Stimulated activated CD4-positive, alpha-beta T cell treated with anti-CD3 and anti-CD28 coated beads, Interleukin-1b, Interleukin-23, amount 100 ng/mL, for 1 hour (primary cell): ENCODE measurements around the gene CYP46A1.
A peak's percentile ranks its signal among the peaks of the same experiment; 100 is the strongest.
"Not testable (repeated sequence)": the region's sequence is repeated elsewhere in the genome, so short reads cannot be mapped to it uniquely, and the experiment has no call there.

ENCODE experiments used
- DNase-seq, 2 donors: peaks; one replicate each; pipeline ENCODE4 v3.0.0-alpha.2; 2020; ENCODE audit warnings: low read depth in 2 of 2

The CYP46A1 gene

DNA sequence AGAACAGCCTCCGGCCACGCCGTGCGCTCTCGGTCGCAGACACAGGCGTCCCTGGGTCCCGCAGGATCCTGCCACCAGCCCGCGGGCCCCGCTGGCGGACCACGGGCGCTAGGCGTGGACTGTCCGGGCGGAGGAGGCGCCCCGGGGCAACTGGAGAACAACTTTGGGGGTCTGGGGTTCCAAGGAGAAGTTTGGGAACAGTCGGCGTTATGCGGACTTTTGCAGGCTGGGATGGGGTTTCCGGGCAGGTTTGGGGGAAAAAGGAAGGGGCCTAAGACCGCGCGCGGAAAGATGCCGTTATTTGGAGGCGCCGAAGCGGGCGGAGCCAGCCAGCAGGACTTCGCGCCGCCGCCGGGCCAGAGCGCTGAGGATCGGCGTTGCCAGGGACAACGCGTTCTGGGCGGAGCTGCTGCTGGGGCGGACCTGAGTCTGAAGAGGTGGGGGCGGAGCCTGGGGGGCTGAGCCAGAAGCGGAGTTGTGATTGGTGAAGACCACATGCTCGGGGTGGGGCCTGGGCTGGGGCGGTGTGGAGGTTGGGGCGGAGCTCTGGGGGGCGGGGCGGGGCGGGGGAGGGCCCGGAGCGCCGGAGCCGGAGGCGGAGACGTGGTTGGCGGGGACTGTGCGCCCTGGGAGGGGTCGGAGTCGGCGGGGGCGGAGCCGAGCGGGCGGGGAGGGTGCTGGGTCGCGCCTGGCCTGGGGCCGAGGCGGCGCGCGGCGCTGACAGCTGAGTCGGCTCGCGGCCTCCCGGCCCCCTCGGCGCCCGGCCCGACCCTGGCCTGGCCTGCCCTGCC is at the start of gene CYP46A1:
Gene CYP46A1 (plus strand): TSS at position 680 of the 791 bp plus-strand sequence. CDS start 120 bp downstream, outside the sequence.
- DNase-seq = peak; percentile 98 to 100

DNA sequence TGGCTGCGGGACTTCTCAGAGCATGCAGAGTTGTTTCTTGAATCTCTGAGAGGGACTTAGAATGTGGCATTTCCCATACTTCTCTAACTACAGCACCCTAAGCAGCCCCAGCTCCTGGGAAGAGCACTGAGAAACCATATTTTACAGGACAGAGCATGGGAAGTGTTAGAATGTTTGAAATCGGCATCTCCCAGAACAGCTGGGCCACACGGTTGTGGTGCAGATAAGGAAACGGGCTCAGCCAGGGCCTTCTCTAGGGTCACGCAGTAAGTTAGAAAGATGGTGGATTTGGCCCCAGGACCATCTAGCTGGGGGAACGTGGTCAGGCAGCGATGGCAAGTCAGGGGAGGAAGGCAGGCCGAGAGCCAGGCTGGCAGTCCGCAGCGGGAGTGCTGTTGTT is 49.7 kb upstream of the CYP46A1 start:
- DNase-seq = no peak

DNA sequence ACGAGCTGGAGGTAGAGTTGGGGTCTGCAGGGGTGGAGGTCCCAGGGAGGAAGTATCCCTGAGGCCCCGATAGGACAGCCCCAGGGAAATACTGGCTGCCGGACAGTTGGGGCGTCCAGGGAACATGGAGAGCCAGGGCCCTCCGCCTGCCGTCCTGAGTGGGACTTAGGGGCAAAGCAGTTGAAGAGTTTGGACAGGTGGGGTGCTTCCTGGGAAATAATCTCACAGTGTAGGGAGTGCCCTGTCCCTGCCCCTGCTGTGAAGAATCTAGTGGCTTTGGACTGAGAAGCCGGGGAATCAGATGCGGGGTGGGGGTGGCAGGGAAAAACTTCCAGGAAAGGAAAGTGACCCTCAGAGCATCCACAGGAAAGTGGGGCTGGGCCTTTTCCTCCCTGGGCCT is 49.0 kb upstream of the CYP46A1 start:
- no peak for DNase-seq

DNA sequence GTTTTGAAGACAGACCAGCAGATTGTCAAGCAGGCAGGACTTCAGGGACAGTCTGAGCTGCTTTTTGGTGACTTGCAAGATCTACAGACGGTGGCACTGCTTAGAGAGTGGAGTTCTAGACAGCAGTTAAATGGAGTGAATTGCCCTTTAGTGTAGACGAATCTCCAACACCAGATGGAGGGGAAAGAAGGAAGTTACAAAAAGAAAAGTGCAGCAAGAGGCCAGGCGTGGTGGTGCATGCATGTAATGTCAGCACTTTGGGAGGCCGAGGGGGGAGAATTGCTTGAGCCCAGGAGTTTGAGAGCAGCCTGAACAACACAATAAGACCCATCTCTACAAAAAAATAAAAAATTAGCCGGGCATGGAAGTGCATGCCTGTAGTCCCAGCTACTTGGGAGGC is 47.6 kb upstream of the CYP46A1 start:
- DNase-seq = no peak

DNA sequence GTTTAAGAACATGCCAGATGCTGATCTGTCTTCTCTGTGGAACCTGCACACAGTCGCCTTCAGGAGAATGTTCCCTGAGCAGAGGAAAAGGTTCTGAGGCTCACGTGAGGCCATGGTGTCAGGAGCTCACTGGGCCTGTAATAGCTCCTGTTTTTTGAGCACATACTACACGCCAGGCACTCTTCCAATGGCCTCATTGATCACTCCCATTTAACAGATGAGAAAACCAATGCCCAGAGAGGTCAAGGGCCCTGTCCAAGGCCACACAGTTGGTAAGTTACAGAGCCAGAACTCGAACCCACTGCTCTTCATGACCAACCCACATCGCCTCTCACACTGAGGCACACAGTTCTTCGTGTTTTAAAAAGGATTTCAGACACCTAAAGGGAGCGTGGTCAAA is 46.5 kb upstream of the CYP46A1 start:
- DNase-seq = no peak

DNA sequence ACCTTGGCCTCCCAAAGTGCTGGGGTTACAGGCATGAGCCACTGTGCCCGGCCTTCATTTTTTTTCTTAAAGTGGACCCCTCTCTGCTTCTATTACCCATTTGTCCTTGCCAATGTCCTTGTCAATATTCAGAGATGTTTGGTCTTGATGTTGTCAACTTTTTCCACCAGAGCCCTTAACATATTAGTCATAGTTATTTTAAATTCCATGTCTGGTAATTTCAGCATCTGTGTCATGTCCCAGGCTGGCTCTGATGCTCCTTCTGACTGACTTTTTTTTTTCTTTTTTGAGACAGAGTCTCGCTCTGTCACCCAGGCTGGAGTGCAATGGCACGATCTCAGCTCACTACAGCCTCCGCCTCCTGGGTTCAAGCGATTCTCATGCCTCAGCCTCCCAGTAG is 41.3 kb upstream of the CYP46A1 start:
- not testable (repeated sequence) for DNase-seq

DNA sequence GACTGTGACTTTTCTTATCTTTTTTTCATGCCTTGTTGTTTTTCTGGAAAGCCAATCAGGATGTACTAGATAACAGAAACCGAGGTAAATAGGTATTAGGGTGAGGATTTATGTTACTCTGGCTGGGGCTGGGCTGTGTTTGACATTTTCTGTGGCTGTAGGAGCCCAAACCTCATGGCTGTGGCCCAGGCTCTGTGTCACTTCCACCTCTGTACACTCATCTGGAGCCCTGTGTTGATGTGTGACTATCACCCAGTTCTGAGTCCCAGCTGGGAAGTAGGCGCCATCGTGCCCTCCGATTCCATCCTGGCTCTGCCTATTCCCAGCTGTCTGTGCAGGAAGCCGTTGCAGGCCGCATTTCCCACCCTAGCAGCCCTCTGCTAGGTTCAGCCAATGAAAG is 40.8 kb upstream of the CYP46A1 start:
- DNase-seq = no peak

DNA sequence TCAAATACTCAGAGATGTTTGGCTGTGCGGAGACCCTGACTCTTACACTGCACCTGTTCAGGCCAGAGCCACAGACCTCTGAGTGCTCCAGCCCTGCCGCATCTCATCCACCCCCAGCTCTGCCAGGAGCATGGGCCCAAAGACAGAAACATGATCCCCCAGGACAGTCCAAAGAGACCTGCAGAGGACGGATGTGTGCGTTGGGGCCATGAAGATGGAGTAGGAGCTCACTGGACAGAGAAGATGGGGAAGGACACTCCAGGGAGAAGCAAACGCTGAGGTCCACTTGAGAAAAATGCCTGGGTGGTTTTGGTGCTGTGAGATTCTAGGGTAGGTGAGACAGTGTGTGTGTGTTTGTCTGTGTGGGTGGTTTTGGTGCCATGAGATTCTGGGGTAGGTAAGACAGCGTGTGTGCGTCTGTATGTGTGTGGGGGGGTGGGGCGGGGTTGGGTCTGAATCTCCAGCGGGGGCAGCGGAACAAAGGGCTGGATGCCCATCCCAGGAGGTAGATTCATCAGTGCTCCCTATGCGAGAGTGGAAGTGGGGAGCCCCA is 40.0 kb upstream of the CYP46A1 start:
- DNase-seq = no peak

DNA sequence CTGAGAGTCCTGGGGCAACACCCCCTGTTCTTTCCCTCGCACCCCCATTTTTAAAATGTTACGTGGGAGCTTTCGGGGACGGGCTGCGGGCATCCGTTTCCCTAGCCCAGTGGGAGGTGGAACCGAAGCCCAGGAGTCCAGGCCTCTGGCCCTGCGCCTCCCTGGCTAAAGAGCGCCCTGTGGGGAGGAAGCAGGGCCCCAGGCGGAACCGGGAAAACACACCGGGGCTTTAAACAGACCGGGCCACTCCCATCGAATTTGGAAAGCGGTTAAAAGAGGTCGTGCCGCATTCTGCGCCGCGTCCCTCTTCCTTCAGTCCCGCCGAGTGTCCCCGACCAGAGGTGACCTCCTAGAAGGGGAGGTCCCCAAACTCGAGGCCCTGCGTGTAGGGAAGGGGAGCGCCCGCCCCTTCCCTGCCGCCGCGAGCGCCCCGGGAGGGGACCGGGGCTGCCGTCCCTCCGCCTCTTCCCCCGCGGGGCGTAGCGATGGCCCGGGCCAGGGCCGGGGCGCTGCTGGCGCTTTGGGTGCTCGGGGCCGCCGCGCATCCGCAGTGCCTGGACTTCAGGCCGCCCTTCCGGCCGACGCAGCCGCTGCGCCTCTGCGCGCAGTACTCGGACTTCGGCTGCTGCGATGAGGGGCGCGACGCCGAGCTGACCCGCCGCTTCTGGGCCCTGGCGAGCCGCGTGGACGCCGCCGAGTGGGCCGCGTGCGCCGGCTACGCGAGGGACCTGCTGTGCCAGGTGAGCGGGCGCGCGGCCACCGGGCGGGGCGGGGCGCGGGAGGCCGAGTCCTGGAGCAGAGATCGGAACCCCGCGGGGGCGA is 39.2 kb upstream of the CYP46A1 start, which contains the start of gene HHIPL1:
Gene HHIPL1 (plus strand): TSS at position 407 of the 822 bp plus-strand sequence. CDS start 79 bp downstream, at position 486.
- no peak for DNase-seq

DNA sequence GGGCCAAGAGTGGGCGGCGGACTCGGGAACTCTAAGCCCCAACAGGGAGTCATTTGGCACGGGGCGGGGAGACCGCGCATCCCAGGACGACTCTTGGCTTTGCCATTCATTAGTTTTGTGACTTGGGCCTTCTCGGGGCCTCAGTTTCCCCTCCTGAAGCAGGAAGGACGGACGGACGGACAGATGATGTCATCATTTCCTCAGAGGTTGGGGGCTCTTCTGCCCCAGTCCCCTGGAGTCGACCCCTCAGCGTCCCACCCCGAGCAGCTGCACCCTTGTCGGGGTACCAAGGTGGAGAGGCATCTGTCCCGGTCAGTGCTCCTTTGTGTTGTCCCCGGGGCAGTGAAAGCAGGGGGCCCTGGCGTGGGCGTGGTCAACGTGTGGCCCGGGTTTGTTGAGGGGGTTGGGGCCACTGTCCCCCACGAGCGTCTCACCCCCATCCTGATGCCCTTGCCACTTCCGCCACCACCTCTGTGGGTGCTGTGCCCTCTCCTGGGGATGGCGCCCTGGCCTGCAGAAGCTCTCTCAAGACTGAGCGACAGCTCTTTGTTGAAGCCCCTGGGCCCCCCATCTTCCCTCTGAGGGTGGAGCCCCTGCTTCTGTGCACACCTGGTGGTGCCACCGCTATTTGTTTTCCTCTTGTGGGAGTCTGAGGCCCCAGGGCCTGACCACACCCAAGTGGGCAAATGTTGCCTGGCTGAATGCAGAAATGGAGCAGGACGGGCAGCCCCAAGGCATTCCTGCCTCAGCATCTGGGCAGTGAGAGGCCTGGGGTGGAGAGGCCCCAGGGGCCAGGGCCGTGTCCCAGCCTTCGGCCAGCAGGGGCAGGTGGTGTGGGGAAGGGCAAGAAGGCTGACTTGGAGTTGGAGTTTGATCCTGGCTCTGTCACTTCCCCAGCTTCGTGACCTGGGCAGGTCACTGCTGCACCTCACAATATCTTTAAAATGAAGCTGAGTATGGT is 38.3 kb upstream of the CYP46A1 start:
- no peak for DNase-seq

DNA sequence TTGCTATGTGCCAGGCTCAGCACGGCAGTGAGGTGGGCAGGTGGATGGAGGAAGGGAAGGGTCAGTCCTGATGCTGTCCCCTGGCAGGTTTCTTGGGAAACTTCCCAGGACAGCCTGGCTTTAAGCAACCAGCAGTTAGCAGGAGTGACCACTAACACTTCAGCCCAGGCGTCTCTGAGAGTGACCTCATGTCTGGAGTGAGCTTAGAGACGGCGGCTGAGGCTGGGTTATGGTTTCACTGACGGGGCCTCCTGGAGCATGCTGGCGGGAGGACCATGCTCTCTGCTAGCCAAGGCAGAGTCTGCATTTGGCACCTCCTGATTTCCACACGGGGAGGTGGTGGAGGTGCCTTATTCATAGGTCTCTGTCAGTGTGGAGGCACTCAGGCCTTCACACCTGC is 36.7 kb upstream of the CYP46A1 start:
- no peak for DNase-seq

DNA sequence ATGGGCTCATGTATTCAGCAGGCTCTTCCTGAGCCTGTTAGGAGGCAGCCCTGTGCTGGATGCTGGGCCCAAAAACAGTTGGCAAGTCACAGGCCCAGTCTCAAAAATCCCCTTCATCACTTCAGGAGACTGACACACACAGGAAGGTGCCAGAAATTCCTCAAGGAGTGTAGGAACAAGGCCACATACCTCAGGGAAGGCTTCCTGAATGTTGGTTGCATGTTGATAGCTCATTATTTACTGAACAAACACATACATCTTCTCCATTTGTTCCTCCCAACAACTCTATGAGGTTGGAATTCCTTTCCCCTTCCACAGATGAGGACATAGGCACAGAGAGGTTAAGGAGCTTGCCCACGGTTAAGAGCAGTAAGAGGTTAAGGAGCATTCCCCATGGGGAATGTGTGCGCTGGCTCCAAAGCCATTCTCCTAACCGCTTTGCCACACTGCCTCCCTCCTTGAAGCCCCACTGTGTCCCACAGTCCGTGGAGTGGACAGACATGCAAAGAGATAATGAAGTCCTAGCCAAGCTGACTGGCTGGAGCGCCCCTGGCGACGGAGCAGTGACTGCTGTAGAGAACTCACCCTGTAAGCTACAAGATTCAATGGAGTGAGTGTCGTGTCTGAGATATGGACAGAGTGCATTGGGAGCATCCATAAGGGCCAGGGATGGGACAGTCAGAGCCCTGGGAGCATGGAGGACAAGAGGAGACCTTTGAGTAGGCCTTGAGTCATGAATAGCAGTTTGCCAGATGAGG is 35.9 kb upstream of the CYP46A1 start:
- no peak for DNase-seq

DNA sequence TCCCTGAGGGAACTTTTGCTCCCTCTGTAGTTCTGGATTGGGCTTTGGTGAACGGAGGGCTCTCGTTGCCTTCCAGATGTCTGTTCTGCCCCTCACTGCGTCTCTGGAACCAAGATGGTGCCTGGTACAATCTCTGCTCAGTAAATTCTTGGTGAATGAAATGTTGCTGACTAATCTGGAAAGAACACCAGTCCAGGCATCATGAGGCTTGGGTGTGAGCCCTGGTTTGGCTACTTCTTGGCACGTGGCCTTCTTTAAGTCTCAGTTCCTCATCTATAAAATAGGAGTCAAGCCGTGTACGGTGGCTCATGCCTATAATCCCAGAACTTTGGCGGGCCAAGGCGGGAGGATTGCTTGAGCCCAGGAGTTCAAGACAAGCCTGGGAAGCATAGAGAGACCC is 34.9 kb upstream of the CYP46A1 start:
- DNase-seq = no peak

DNA sequence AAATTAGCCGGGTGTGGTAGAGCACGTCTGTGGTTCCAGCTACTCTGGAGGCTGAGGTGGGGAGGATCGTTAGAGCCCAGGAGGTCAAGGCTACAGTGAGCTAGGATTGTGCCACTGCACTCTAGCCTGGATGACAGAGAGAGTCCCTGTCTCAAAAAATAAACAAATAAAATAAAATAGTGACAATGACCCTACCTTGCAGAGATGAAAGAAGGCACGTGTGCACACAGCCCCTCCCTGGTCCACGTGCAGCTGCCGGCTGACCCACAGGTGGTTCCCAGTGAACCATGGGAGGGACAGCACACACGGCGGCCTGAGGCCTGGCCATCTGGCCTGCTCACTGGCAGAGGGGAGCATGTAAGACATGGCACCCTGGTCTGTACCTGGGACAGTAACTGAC is 34.5 kb upstream of the CYP46A1 start:
- no peak for DNase-seq

DNA sequence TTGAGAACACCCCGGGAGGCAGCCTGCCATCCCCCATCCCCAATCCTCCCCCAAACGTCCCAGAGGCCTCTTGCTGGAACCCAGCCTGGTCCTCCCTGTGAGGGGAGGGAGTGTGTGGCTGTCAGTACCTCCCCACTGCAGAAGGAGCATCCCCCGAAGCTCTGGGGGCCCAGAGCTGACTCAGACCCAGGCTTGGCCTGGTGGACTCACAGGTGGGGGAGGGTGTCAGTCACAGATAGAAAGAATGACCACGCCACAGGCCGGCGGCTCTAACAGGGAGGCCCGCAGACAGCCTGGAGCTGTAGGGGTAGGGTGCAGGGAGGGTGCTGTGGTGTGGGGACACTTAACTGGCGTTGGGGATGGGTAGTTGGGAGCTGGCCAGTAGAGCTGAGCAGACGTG is 33.9 kb upstream of the CYP46A1 start:
- DNase-seq = no peak

DNA sequence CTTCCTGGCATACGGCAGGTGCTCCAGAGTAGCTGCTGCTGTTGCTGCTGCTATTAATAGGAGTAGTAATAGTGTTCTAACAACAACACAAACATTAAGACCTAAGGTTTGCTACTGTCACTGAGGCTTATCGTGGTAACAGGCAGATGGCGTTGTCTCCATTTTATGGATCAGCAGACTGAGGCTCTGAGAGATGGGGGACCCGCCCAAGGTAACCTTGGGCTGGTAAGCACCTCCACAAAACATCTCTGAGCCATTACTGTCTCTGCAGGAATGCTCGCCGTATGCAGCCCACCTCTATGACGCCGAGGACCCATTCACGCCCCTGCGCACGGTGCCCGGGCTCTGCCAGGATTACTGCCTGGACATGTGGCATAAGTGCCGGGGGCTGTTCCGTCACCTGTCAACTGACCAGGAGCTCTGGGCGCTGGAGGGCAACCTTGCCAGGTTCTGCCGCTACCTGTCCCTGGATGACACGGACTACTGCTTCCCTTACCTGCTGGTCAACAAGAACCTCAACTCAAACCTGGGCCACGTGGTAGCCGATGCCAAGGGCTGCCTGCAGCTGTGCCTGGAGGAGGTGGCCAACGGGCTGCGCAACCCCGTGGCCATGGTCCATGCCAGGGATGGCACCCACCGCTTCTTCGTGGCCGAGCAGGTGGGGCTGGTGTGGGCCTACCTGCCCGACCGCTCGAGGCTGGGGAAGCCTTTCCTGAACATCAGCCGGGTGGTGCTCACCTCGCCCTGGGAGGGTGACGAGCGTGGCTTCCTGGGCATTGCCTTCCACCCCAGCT is 31.9 kb upstream of the CYP46A1 start:
- no peak for DNase-seq

DNA sequence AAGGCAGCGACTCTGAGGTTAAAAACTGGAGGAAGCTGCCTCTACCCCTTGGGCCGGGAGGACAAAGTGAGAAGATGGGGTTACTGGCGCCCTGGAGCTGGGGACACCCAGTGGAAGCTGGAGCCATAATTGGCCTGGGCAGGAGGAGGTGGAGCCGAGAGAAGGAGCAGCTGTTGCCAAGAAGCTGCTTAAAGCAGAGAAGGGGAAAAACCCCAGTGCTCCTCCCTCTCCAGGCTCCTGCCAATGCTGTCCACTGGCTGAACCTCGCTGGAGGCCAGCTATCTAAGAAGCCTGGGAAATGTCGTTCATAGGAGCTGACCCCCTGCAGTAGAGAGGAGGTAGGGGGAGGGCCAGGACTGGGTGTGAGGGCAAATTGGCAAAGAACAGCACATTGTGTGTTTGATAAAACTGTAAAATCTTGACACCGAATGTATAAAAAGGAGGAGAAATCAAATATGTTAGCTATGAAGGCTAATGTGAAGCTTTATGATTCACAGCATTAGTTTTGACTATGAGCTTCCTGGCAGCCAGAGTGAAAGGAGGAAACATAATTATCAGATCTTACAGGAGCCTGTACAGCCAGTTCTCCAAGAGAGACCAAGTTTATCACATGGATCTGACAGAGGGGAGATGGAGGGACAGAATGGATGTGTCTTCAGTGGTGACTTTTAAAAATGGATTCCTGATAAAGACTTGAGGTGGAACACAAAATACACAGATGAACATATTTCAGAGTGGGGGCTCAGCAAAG is 29.7 kb upstream of the CYP46A1 start:
- DNase-seq = no peak

DNA sequence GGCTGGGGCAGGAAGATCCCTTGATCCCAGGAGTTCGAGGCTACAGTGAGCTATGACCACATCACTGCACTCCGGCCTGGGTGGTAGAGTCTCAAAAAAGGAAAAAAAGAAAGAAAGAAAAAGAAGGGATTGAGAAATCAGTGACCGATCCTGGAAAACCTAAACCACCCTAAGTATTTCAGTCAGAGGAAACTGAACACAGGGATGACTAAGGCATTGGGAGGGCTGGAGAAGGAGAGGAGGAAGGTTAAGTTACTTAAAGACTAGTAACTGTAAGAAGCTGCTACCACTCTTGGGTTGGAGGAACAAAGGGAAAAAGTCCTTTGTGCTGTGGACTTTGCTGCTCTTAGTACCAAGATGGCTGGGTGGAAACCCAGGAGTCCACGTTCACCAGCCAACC is 28.6 kb upstream of the CYP46A1 start:
- DNase-seq = no peak

DNA sequence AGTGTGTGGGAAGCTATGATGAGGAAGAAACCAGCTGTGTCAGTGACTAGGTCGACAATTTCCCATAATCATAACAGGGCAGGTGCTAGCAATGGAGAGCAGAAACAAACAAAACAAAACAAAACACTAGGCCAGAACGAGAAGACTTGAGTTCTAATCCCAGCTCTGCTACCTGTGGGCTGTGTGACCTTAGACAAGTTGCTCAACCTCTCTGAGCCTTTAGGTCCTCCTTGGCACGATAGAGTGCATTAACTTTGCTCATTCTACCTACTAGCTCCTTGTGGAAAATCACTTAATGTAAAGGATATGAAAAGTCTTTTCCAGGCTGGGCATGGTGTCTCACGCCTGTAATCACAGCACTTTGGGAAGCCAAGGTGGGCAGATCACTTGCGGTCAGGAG is 27.9 kb upstream of the CYP46A1 start:
- DNase-seq = no peak
